Transverse colon (tissue), 4 donors: ENCODE measurements around the gene IGIP.

Source experiments
- CTCF ChIP-seq, 5 experiments: fragments of 200-600 bp in 3 of 5; fragments of 450-650 bp in 2 of 5; sonication (generic) in 3 of 5; IDR thresholded peaks; 1 replicate in 2 of 5; 2 replicates in 3 of 5; pipeline ENCODE4 v1.5.1; 2016 to 2017; ENCODE audit warnings: antibody characterized with exemption in 5 of 5, inconsistent platforms in 3 of 5, mild to moderate bottlenecking in 2 of 5, moderate library complexity in 1 of 5
- EP300 ChIP-seq: sonication (generic); formaldehyde crosslinking; IDR thresholded peaks from one replicate; pipeline ENCODE4 v1.6.1; 2017; ENCODE audit warnings: antibody characterized with exemption, low read depth
- POLR2A ChIP-seq: fragments of 450-650 bp; IDR thresholded peaks from one replicate; pipeline ENCODE4 v1.6.1; 2016; ENCODE audit warnings: antibody characterized with exemption, mild to moderate bottlenecking, moderate library complexity
- POLR2AphosphoS5 ChIP-seq, 3 donors: sonication (generic); formaldehyde crosslinking; IDR thresholded peaks; one replicate each; pipeline ENCODE4 v1.6.1; 2016; ENCODE audit warnings: antibody characterized with exemption in 3 of 3

GRCh38 chr5:140094889-140095288, 30.8 kb upstream of the IGIP start:
- TF ChIP-seq POLR2AphosphoS5 (IDR thresholded peaks at IDR 0.05): no peak
- no peak for TF ChIP-seq CTCF (IDR thresholded peaks at IDR 0.05)
- TF ChIP-seq POLR2A: no peak
- TF ChIP-seq EP300: no peak
